Measurements from ENCODE around the gene APBA2.

The APBA2 gene

DNA sequence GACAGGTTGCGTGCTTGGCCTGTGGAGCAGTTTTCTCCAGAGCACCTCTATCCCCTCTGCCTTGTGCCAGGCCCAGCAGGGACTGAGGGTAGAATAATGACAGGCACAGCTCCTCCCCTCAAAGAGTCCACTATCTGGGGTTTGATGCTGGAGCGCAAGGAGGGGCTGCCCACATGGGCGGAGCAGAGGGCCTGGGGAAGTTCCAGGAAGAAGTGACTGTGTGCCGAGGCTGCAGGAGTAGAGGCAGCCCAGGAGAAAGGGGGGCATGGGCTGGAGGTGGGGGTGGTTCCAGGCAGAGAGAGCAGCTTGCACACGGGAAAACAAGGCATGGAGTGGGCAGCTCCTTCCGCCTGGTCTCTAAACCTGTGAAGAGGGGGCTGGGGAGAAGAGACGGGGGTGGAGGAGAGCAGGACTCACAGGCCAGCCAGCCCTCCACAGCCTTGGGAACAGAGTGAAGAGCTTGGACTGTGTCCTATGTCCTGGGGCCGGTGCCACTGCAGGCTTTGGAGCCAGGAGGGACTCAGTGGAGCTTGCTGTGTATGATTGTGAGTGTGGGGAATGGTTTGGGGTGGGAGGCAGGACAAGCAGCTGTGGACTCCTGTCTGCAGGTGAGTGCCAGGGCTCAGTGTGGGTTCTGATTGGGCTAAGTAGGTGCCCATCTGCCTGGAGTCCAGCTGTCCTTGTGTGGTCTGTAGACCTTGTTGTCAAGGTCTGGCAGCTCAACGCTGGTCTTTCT is 48.1 kb downstream of the APBA2 start:
- in situ Hi-C loops (cut with MboI; ENCODE audit: low sequenced_read_pairs) = no loop called here

GRCh38 chr15:28934645-28935044 is 48.9 kb downstream of the APBA2 start:
- in situ Hi-C loops (cut with MboI; ENCODE audit: low sequenced_read_pairs) = no loop called here

- in situ Hi-C loops (cut with MboI; ENCODE audit: low sequenced_read_pairs) = no loop called here
Observed at GRCh38 chr15:28935316-28935715, 49.5 kb downstream of the APBA2 start.

DNA sequence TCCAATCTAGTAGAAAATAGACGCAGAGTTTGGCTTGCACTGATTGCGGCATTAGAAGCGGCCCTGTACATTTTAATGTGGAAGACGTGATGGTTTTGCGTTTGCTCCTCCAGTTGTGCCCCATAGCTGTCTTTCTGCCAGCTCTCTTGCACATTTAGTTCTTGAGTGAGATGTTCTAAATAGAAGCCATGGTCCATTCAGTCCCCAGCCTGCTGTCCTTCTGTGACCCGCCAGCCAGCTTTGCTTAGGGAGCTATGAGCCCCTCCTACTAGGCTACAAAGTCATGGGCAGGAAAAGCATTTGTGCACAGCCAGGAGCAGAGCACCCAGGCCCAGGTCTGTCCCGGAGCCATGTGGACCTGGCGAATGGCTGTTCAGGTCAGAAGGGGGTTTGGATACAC is 50.3 kb downstream of the APBA2 start:
- in situ Hi-C loops (cut with MboI; ENCODE audit: low sequenced_read_pairs) = no loop called here

DNA sequence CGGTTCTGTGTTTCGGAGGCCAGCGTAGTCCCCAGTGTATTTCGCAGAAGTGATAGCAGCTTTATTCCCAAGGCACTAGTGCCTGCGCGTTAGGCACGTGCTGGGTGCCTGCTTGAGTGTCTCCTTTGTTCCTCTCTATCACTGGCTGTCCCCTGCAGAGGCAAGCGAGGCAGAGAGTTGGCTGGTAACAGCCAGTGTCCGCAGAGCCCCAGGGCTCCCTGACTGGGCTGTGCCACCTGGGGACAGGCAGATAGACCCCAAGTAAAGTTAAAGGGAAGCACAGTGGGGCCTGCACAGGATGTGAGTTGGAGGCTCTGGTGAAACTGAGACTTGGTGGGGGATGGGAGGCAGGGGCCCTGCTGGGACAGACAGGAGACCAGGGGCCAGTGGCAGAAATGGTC is 50.7 kb downstream of the APBA2 start:
- in situ Hi-C loops (cut with MboI; ENCODE audit: low sequenced_read_pairs) = no loop called here

GRCh38 chr15:28937271-28937670 is 51.5 kb downstream of the APBA2 start:
- in situ Hi-C loops (cut with MboI; ENCODE audit: low sequenced_read_pairs) = no loop called here

DNA sequence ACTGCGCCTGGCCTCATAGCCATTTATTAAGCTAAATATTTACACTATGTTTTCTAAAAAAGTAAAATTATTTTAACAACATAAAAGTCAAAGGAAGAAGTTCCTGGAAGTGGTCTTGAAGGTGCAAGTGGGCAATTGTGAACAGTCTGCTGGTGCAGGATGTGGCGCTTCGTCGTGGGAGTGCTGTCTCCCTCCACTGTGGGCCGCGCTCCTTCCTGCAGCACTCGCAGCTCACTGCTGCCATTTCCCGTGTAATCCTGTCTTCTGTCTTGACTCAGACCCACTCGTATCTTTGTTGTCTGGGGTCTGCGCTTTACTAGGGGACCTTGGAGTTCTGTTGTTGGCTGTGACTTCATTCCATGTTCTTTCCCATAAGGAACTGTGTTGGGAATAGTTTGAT is 56.3 kb downstream of the APBA2 start:
- in situ Hi-C loops (cut with MboI; ENCODE audit: low sequenced_read_pairs) = no loop called here

GRCh38 chr15:28942571-28942970 is 56.8 kb downstream of the APBA2 start:
- in situ Hi-C loops (cut with MboI; ENCODE audit: low sequenced_read_pairs) = no loop called here

- in situ Hi-C loops (cut with MboI; ENCODE audit: low sequenced_read_pairs) = no loop called here
Observed at GRCh38 chr15:28943146-28943545, 57.4 kb downstream of the APBA2 start.

- in situ Hi-C loops (cut with MboI; ENCODE audit: low sequenced_read_pairs) = no loop called here
Observed at GRCh38 chr15:28943611-28944230, 57.9 kb downstream of the APBA2 start.

DNA sequence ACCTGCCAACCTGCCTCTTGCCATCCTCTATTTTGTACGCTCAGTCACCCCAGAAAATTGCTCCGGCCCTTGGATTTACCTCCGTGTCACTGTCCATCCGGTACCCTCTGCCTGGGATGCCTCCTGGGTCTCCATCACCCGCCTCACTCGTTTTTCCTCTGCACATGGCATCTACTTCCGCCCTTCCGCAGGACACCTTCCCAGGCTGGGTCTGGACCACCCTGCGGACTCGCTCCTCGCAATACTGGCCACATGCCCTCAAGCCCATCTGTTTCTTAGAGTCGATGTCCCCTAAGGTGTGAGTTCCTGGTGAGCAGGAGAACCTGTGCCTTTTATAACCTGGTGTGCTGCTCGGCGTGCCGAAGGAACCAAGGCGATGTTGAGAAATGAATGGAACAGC is 58.5 kb downstream of the APBA2 start:
- in situ Hi-C loops (cut with MboI; ENCODE audit: low sequenced_read_pairs) = no loop called here

DNA sequence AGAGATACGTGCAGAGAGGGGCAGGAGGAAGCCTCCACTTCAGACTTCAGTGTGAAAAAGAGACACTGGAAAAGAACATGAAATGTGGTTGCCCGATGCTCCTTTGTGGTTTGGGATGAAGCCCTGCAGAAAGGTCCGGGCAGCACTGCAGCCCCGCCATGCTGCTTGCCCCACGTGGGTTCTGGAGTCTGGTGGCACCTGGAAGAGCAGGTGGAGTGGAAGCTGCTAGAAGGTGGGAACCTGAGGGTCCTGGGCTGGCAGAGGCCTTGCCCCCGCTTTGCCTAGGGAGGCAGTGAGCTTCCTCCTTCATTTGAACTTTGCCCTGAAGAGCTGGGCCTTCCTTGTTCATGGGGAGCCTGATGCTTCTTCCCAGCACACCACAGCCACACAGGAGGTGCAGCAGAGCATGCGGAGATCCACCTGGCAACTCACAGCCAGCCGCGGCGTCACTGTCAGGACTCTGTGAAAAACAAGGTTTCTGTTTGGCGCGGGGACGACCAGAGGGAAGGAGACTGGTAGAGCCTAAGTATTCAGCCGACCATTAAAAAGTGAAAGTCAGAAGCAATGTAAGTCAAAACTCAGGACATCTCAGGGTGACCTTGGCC is 59.0 kb downstream of the APBA2 start:
- in situ Hi-C loops (cut with MboI; ENCODE audit: low sequenced_read_pairs) = no loop called here

DNA sequence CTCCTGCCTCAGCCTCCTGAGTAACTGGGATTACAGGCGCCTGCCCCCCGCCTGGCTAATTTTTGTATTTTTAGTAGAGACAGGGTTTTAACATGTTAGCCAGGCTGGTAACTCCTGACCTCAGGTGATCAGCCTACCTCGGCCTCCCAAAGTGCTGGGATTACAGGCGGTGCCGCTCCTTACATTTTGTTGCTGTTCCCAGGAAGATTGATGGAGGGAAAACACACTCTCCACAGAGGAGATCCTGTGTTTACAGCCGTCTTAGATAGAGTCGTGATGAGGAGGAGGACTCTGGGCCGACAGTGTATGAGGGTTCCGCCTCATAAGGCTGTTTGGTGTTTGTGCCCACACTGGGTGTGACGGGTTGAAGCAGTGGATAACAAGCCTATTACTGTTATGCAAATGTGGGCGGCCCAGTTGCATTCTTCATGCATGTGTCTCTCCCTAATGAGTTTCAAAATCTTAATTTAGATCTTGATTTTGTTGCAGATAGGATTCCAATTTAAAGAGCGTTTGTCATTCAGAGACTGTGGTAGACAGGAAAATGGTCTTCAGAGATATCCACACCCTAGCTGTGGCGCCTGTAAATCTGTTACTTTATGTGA is 60.0 kb downstream of the APBA2 start:
- in situ Hi-C loops (cut with MboI; ENCODE audit: low sequenced_read_pairs) = no loop called here

DNA sequence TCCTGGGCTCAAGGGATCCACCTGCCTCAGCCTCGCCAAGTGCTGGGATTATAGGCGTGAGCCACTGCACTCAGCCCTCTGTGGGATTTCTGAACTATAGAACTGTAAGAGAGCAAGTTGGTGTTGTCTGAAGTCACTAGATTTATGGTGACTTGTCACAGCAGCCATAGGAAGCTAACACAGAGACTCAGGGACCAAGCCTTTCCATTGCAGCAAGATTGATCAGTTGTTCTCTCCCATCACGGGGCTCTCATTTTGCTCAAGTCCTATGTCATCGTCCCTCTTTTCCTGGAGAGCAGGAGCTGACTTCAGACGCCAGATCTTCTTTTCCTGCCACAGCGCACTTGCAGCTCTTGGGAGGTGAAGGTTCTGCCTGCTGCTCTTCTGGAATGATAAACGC is 61.0 kb downstream of the APBA2 start:
- in situ Hi-C loops (cut with MboI; ENCODE audit: low sequenced_read_pairs) = no loop called here

GRCh38 chr15:28947221-28947674 is 61.5 kb downstream of the APBA2 start:
- in situ Hi-C loops (cut with MboI; ENCODE audit: low sequenced_read_pairs) = no loop called here

DNA sequence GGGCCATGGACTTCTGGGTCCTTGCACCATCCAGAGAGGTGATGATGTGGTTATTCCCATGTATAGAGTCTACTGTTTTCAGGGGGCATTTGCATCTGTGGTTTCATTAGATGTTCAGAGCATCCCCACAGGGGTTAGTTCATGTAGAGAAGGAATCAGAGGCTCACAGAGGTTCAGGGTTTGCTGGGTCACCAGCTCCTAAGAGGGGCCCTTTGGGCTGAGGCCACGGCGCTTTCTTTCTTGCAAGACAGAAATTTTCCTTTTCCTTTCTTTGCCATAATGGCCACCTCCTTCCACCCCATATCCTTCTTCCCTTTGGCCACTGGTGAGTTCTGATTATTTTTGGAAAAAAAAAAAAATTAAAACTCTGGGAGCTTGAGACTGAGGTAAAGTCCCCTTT is 62.3 kb downstream of the APBA2 start:
- in situ Hi-C loops (cut with MboI; ENCODE audit: low sequenced_read_pairs) = no loop called here

- in situ Hi-C loops (cut with MboI; ENCODE audit: low sequenced_read_pairs) = no loop called here
Observed at GRCh38 chr15:28950916-28951315, 65.1 kb downstream of the APBA2 start.

DNA sequence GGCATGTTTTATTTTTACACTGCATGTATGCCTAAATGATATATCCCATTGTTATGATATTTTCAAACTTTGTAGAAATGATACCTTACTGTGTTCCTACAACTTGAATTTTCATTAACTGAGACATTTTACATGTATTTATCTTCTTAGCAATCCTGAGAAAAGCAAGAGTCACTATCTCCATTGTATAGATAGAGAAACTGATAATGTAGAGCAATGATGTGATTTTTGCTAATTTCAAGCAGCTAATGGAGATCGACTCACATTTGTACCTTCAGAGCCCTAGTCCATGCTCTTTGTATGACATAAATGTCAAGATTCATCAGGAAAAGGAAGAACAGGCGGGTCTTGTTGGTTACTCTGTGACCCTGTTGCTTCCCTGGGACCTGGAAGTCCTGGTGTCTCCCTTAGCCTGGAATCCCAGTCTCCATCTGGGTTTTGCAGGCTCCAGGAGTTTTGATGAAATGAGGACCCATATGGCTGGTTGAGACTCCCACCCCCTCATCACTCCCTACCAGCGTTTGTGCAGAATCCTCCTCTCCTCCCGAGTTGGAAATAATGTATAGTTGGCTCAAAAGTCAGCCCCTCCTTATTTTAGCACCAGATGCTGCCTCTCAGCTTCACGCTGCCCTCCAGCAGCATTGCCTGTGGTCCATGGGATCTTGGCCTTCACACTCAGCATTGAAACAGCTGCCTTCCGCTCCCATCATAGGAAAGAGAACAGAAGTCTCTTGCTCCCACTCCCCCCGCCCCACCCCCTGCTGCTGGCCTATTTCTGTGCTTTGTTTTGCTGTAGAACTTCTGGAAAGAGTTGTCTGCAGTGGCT is 67.1 kb downstream of the APBA2 start:
- in situ Hi-C loops (cut with MboI; ENCODE audit: low sequenced_read_pairs) = no loop called here

DNA sequence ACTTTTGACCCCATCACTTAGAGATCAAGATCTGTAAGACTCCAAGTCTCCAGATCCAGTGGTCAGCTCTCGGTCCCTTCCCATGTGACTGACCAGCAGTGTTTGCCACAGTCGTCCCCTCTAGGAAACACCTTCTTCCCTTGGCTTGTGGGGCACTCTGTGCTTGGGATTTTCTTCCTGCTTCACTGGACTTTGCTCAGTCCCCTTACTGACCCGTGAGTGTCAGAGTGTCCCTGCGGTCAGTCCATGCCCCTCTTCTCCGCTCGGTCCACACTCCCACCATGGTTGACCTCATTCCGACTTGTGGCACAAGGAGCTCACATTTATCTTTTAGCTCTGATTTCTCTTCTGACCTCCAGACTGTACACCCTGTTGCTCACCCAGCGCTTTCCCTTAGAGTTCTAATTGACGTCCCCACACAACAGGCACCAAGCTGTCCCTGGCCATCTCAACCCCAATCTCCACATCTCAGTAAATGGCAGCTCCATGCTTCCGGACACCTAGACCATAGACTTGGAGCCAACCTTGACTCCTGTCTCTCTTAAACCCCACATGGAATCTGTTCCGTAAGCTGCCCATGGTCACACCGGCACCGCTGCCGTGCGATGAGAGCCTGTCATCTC is 67.9 kb downstream of the APBA2 start:
- in situ Hi-C loops (cut with MboI; ENCODE audit: low sequenced_read_pairs) = no loop called here

- in situ Hi-C loops (cut with MboI; ENCODE audit: low sequenced_read_pairs) = no loop called here
Observed at GRCh38 chr15:28954466-28955159, 68.8 kb downstream of the APBA2 start.

All from HL-60/S4 treated with retinoic acid at 250 ng/mL for 4 days and 3 days (cell line).